ENCODE measurements around the gene PRG2. TPM values are rescaled to one million over a fixed set of nuclear protein-coding genes. Genes with fewer than 3 reads are reported as not detected.
"Not testable (repeated sequence)": the region's sequence is repeated elsewhere in the genome, so short reads cannot be mapped to it uniquely, and the experiment has no call there.

Gene PRG2
- total RNA-seq, 1 experiment from 2014 or later: not detected

DNA sequence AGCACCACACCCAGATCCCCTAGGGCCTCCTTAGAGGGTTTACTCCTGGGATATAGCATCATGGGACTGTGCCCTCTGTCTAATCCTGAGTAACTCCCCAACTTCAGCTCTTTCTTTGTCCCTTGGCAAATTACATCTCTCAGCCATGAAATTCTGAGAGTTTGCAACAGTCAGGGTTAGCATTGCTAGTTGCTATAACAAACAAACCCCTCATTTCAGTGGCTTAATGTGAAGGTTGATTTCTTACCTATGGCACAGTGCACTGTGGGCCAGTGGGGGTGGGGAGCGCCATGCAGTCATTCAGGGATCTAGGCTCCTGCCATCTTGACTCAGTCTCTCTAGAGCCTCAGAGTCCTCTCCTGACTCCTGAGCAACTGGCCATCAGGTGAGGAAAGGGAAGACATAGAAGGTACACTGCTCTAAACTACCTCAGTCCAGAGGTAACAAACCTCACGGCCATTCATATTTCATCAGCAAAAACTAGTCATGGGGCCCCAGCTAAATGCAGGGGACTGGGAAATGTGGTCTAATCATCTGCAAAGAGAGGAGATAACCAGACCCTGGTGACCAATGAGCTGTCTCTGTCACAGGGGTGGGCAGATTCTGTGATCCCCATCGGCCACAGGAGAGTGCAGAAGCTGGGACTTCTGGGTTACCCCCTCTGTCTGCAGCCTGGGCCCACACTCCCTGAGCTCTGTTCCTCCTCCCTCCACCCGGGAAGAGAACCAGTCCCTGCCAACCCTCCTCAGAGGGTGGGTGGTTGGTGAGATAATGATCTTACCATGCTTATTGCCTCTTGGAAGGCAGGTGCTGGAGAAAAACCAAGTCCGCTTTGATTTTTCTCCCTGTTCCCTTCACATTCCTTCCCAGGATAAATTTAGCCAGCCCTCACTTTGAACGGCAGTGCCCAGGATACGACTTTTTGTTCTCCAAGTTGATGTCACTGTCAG, 27.0 kb downstream of the PRG2 start:
- no TSS peak for BruUV-seq (replicated peaks)
- ChIA-PET CTCF (no interaction called here), POLR2A (ENCODE audit: unreplicated experiment) (interaction anchor here (0.5 kb wide), 1 partner anchor 341 kb away, joined by 18 read pairs; no protein-coding TSS in a partner anchor)
- Histone ChIP-seq H4K20me1 (ENCODE audit: low read length) (no peaks in the 10 kb centered on the region), H3K4me2 (ENCODE audit: low read length) (no peak overlapping the region), H3K36me3 (ENCODE audit: low read depth, low read length) (no peaks in the 10 kb centered on the region), H3K4me3 (ENCODE audit: low read length) (no peak overlapping the region), H3K9ac (ENCODE audit: low read length) (no peak overlapping the region), H3K79me2 (ENCODE audit: low read length) (no peaks in the 10 kb centered on the region), H2AFZ (ENCODE audit: low read length) (no peak overlapping the region), H3K27ac (ENCODE audit: low read length) (no peak overlapping the region), H3F3A (ENCODE audit: low read length, unreplicated experiment) (no peaks in the 10 kb centered on the region), H3K9me3 (ENCODE audit: low read length) (no peaks in the 10 kb centered on the region), H3K9me2 (replicated peaks; ENCODE audit: low read length) (no peaks in the 10 kb centered on the region), H3K4me1 (ENCODE audit: insufficient read depth, low read length) (no peaks in the 10 kb centered on the region), H3K27me3 (ENCODE audit: low read length) (0 out of 2 replicates have a peak, but pooled peaks cover 17% of the 10 kb centered on the region)
- ATAC-seq (no peak), DNase-seq (no peak)
- TF ChIP-seq EZH2phosphoT487 (IDR thresholded peaks at IDR 0.05; ENCODE audit: borderline replicate concordance, low read length): no peak
- intact Hi-C loops (cut with micrococcal nuclease): no loop called here

DNA sequence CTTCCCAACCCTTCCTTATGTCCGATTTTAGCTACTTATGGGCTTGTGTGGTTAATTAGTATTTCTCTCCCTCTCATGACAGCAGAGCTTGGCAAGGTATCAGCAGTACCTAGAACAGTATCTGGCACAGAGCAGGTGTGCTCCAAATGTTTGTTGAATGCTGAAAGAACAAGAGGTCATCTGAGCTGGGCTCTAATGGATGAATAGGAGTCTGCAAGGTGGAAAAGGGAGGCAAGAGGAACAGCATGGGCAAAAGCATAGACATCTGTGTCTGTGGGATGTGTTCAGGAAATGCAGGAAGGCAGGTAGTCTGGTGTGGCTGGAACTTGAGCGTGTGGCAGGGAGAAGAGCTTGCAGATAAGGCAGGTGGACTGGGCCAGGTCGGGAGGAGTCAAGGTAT, 28.5 kb downstream of the PRG2 start:
- no peak overlapping the region for H3K4me2 ChIP-seq (ENCODE audit: low read length)
- ChIA-PET POLR2A (ENCODE audit: unreplicated experiment) (no interaction called here), CTCF (no interaction called here)
- H3K9me3 ChIP-seq (ENCODE audit: low read length): no peaks in the 10 kb centered on the region
- no peaks in the 10 kb centered on the region for H3K9me2 ChIP-seq (replicated peaks; ENCODE audit: low read length)
- DNase-seq (no peak), ATAC-seq (no peak)
- H2AFZ ChIP-seq (ENCODE audit: low read length): no peak overlapping the region
- no peak for TF ChIP-seq EZH2phosphoT487 (IDR thresholded peaks at IDR 0.05; ENCODE audit: borderline replicate concordance, low read length)
- TF ChIP-seq, protein P1, sequence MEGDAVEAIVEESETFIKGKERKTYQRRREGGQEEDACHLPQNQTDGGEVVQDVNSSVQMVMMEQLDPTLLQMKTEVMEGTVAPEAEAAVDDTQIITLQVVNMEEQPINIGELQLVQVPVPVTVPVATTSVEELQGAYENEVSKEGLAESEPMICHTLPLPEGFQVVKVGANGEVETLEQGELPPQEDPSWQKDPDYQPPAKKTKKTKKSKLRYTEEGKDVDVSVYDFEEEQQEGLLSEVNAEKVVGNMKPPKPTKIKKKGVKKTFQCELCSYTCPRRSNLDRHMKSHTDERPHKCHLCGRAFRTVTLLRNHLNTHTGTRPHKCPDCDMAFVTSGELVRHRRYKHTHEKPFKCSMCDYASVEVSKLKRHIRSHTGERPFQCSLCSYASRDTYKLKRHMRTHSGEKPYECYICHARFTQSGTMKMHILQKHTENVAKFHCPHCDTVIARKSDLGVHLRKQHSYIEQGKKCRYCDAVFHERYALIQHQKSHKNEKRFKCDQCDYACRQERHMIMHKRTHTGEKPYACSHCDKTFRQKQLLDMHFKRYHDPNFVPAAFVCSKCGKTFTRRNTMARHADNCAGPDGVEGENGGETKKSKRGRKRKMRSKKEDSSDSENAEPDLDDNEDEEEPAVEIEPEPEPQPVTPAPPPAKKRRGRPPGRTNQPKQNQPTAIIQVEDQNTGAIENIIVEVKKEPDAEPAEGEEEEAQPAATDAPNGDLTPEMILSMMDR (conservative IDR thresholded peaks at IDR 0.05; ENCODE audit: low read depth, low read length): no peak
- TF ChIP-seq EZH2 (IDR thresholded peaks at IDR 0.05; ENCODE audit: low read length, unreplicated experiment): no peak
- H3F3A ChIP-seq (ENCODE audit: low read length, unreplicated experiment): no peaks in the 10 kb centered on the region
- H3K79me2 ChIP-seq (ENCODE audit: low read length): no peaks in the 10 kb centered on the region
- H3K36me3 ChIP-seq (ENCODE audit: low read depth, low read length): no peaks in the 10 kb centered on the region
- intact Hi-C loops (cut with micrococcal nuclease): no loop called here
- no peaks in the 10 kb centered on the region for H4K20me1 ChIP-seq (ENCODE audit: low read length)
- 0 out of 2 replicates have a peak, but pooled peaks cover 17% of the 10 kb centered on the region for H3K27me3 ChIP-seq (ENCODE audit: low read length)
- no TSS peak for BruUV-seq (replicated peaks)
- no peak overlapping the region for H3K4me3 ChIP-seq (ENCODE audit: low read length)
- no peak overlapping the region for H3K9ac ChIP-seq (ENCODE audit: low read length)
- no peaks in the 10 kb centered on the region for H3K4me1 ChIP-seq (ENCODE audit: insufficient read depth, low read length)
- no peak overlapping the region for H3K27ac ChIP-seq (ENCODE audit: low read length)

DNA sequence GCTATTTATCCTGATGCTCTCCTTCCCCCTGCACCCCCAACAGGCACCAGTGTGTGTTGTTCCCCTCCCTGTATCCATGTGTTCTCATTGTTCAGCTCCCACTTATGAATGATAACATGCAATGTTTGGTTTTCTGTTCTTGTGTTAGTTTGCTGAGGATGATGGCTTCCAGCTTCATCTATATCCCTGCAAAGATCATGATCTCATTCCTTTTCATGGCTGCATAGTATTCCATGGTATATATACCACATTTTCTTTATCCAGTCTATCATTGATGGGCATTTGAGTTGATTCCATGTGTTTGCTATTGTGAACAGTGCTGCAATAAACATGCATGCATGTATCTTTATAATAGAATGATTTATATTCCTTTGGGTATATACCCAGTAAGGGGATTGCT, 29.0 kb downstream of the PRG2 start:
- H4K20me1 ChIP-seq (ENCODE audit: low read length); H3K9me2 ChIP-seq (replicated peaks; ENCODE audit: low read length); intact Hi-C loops (cut with micrococcal nuclease); H2AFZ ChIP-seq (ENCODE audit: low read length); BruUV-seq (replicated peaks); POLR2A ChIA-PET (ENCODE audit: unreplicated experiment); H3K36me3 ChIP-seq (ENCODE audit: low read depth, low read length); H3K4me1 ChIP-seq (ENCODE audit: insufficient read depth, low read length); H3K4me2 ChIP-seq (ENCODE audit: low read length); H3F3A ChIP-seq (ENCODE audit: low read length, unreplicated experiment); ATAC-seq; H3K27ac ChIP-seq (ENCODE audit: low read length); H3K9me3 ChIP-seq (ENCODE audit: low read length); H3K4me3 ChIP-seq (ENCODE audit: low read length); H3K9ac ChIP-seq (ENCODE audit: low read length); DNase-seq; H3K79me2 ChIP-seq (ENCODE audit: low read length); CTCF ChIA-PET: not testable (repeated sequence)
- H3K27me3 ChIP-seq (ENCODE audit: low read length): 0 out of 2 replicates have a peak, but pooled peaks cover 17% of the 10 kb centered on the region
